PFSK-1 (cell line): Measurements from ENCODE around the gene KIF5C.

Experiments used
- FOXP2 ChIP-seq: optimal IDR thresholded peaks from 2 replicates; pipeline ENCODE3; 2011; ENCODE audit warnings: borderline replicate concordance, control low read depth, inconsistent platforms; ENCODE audit not compliant: insufficient read depth; ENCODE audit errors: extremely low read length, extremely low read depth
- POLR2AphosphoS5 ChIP-seq: IDR thresholded peaks from 2 replicates; pipeline ENCODE4 v1.6.1; 2012; ENCODE audit warnings: low read depth, mild to moderate bottlenecking, control low read depth, low read length, moderate library complexity
- REST ChIP-seq, 2 experiments: IDR thresholded peaks; 2 replicates each; pipeline versions ENCODE4 v1.6.1 to v1.8.0; 2011 to 2012; ENCODE audit warnings: low read depth in 2 of 2, low read length in 2 of 2, control low read depth in 1 of 2, inconsistent platforms in 1 of 2, mild to moderate bottlenecking in 1 of 2, moderate library complexity in 1 of 2; ENCODE audit not compliant: insufficient read depth in 1 of 2
- SIN3A ChIP-seq: IDR thresholded peaks from 2 replicates; pipeline ENCODE4 v1.6.1; 2012; ENCODE audit warnings: mild to moderate bottlenecking, low read length, moderate library complexity, borderline replicate concordance; ENCODE audit not compliant: insufficient read depth
- TAF1 ChIP-seq: IDR thresholded peaks from 2 replicates; pipeline ENCODE4 v1.6.1; 2012; ENCODE audit warnings: low read length, control low read depth, borderline replicate concordance; ENCODE audit not compliant: insufficient read depth

KIF5C gene

GRCh38 chr2:149036507-149037293 is 161.7 kb downstream of the KIF5C start:
- TF ChIP-seq REST (IDR thresholded peaks at IDR 0.05; ENCODE audit: insufficient read depth in 1 of 2, low read depth in 2 of 2, low read length in 2 of 2) (no peak), TAF1 (no peak), FOXP2 (no peak), POLR2AphosphoS5 (no peak), SIN3A (no peak)

DNA sequence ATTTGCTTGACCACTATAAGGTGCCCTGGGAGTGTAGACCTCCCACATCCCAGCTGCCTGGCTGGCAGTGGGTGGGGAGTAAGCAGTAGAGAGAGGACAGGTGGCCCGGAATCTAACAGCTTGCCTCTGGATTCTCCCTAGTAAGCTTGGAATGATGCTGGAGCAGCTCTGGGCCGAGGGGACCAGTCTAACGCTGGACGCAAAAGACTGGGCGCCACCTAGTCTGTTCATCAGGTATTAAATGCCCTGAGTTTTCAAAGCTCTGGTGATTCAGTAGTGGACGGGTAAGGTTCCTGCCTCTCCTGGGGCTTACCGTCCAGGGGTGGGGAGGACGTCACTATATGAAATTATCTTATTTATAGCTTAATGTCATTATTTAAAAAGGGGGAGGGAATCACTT is 162.8 kb downstream of the KIF5C start:
- TF ChIP-seq SIN3A (no peak), FOXP2 (no peak), TAF1 (no peak), REST (IDR thresholded peaks at IDR 0.05; ENCODE audit: insufficient read depth in 1 of 2, low read depth in 2 of 2, low read length in 2 of 2) (no peak), POLR2AphosphoS5 (no peak)

DNA sequence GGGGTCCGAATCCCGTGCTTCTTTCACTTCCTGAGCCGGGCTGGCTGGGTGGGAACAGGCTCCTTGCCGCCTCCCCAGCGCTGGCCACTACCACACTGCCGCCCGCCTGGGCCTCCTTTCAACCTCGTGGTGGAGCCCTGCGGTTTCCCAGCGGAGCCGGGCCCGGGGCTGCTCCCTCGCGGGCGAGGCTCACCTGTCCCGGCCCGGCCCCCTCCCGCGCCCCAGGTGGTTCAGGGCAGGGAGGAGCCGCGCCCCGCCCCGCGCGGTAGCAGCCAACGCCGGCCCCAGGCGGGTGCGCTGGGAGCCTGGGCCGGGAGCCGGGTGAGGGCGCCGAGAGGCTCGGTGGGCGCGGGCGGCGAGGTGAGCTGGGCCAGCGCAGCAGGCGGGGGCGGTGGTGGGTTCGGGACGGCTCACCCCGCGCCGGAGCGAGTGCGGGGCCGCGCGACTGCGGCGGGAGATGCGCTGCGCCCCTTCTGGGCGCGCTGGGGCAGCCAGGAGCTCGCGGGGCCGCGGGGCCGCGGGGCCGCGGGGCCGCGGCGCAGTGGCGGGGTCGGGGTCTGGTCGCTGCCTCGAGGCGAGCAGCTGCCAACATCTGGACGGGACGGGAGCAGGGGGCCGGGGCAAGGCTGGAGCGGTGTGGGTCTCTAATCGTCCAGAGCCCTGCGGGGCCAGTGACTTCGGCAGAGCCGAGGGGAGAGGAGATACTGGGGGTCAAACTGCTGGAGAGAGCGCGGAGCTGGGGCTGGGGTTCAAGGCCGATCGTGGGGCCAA is 163.6 kb downstream of the KIF5C start, which contains the start of gene LYPD6B:
LYPD6B (plus strand) TSS at position 258 of the 771 bp plus-strand sequence. CDS start 92,250 bp downstream, outside the sequence.
- TF ChIP-seq REST (IDR thresholded peaks at IDR 0.05; ENCODE audit: insufficient read depth in 1 of 2, low read depth in 2 of 2, low read length in 2 of 2): no peak
- TF ChIP-seq FOXP2: no peak
- TF ChIP-seq POLR2AphosphoS5: no peak
- TF ChIP-seq SIN3A: no peak
- no peak for TF ChIP-seq TAF1

DNA sequence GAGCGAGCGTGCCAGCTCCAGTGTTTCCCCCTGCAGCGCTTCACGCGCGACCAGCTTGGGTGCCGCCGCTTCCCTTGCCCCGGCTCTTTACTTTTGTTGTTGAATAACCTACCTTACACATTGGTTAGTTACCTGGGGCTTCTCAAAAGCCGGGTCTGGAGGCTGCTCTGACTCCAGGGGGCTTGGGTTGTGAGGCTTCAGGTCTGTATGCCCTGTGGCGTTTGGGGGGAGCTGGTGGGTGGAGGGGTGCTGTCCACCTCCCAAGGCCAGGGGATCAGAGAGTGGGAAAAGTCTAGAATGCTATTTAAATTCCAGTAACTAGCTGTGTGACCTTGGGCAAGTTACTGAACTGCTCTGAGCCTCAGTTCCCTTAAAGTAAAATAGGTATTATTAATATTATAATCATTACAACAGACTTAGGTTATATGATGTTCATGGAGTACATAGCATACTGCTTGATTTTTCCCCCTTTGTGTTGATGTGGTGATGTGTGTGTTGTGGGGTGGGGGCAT is 164.2 kb downstream of the KIF5C start:
- TF ChIP-seq FOXP2: no peak
- no peak for TF ChIP-seq REST (IDR thresholded peaks at IDR 0.05; ENCODE audit: insufficient read depth in 1 of 2, low read depth in 2 of 2, low read length in 2 of 2)
- no peak for TF ChIP-seq SIN3A
- TF ChIP-seq POLR2AphosphoS5: no peak
- no peak for TF ChIP-seq TAF1
